Gastrocnemius medialis (tissue), 4 donors: Measurements from ENCODE around the gene RGPD6.
"Not testable (repeated sequence)": the region's sequence is repeated elsewhere in the genome, so short reads cannot be mapped to it uniquely, and the experiment has no call there.

Source experiments
- POLR2A ChIP-seq, 2 donors: fragments of 450-650 bp; IDR thresholded peaks; one replicate each; pipeline ENCODE4 v1.6.1; 2017; ENCODE audit warnings: antibody characterized with exemption in 2 of 2, mild to moderate bottlenecking in 2 of 2, moderate library complexity in 2 of 2
- TF ChIP-seq, protein P1 (sequence below), 5 experiments: fragments of 450-650 bp in 3 of 5; fragments of 200-600 bp in 2 of 5; sonication (generic) in 2 of 5; IDR thresholded peaks in 4 of 5; conservative IDR thresholded peaks in 1 of 5; 1 replicate in 4 of 5; 2 replicates in 1 of 5; pipeline ENCODE4 v1.5.1; 2016 to 2019; ENCODE audit warnings: antibody characterized with exemption in 5 of 5, mild to moderate bottlenecking in 3 of 5, moderate library complexity in 3 of 5

DNA sequence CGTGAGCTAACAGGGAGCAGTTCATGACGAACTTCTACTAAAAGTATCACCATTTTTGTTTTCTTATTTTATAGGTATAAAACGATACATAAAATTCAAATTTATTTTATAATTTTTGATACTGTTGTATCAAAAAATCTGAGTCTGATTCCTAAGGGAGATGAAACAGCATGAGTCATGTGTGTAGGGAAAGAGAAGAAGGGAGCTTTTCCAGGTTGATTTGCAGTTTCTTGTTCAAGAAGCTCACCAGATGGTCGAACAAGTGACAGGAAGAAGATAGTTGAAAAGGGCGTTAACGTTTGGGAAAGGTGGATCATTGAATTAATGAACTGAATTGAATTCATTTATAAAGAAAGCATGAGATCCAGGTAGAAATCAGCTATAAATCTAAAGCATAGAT is 81.0 kb downstream of the RGPD6 start:
- TF ChIP-seq, protein P1, sequence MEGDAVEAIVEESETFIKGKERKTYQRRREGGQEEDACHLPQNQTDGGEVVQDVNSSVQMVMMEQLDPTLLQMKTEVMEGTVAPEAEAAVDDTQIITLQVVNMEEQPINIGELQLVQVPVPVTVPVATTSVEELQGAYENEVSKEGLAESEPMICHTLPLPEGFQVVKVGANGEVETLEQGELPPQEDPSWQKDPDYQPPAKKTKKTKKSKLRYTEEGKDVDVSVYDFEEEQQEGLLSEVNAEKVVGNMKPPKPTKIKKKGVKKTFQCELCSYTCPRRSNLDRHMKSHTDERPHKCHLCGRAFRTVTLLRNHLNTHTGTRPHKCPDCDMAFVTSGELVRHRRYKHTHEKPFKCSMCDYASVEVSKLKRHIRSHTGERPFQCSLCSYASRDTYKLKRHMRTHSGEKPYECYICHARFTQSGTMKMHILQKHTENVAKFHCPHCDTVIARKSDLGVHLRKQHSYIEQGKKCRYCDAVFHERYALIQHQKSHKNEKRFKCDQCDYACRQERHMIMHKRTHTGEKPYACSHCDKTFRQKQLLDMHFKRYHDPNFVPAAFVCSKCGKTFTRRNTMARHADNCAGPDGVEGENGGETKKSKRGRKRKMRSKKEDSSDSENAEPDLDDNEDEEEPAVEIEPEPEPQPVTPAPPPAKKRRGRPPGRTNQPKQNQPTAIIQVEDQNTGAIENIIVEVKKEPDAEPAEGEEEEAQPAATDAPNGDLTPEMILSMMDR (IDR thresholded peaks at IDR 0.05 in 4 of 5, conservative IDR thresholded peaks at IDR 0.05 in 1 of 5), result not testable (repeated sequence)
- not testable (repeated sequence) for TF ChIP-seq POLR2A (IDR thresholded peaks at IDR 0.05)
